ENCODE results near the gene GRM3.

The GRM3 gene

GRCh38 chr7:86784765-86785164, 141.1 kb downstream of the GRM3 start:
- no peak for DNase-seq (ENCODE audit: extremely low read depth in 1 of 2, low read depth in 1 of 2)

- DNase-seq (ENCODE audit: extremely low read depth in 1 of 2, low read depth in 1 of 2), result no peak
Measured at GRCh38 chr7:86785641-86786040, 141.9 kb downstream of the GRM3 start.

GRCh38 chr7:86786376-86786775, 142.7 kb downstream of the GRM3 start:
- DNase-seq (ENCODE audit: extremely low read depth in 1 of 2, low read depth in 1 of 2), result no peak

GRCh38 chr7:86788948-86789347, 145.2 kb downstream of the GRM3 start:
- DNase-seq (ENCODE audit: extremely low read depth in 1 of 2, low read depth in 1 of 2), result no peak

GRCh38 chr7:86790383-86790782, 146.7 kb downstream of the GRM3 start:
- DNase-seq (ENCODE audit: extremely low read depth in 1 of 2, low read depth in 1 of 2), result no peak

GRCh38 chr7:86792260-86792659, 148.6 kb downstream of the GRM3 start:
- DNase-seq (ENCODE audit: extremely low read depth in 1 of 2, low read depth in 1 of 2), result no peak

- no peak for DNase-seq (ENCODE audit: extremely low read depth in 1 of 2, low read depth in 1 of 2)
Measured at GRCh38 chr7:86793136-86793535, 149.4 kb downstream of the GRM3 start.

- no peak for DNase-seq (ENCODE audit: extremely low read depth in 1 of 2, low read depth in 1 of 2)
Measured at GRCh38 chr7:86814661-86815379, 171.1 kb downstream of the GRM3 start.

GRCh38 chr7:86815556-86815955, 171.8 kb downstream of the GRM3 start:
- no peak for DNase-seq (ENCODE audit: extremely low read depth in 1 of 2, low read depth in 1 of 2)

- no peak for DNase-seq (ENCODE audit: extremely low read depth in 1 of 2, low read depth in 1 of 2)
Measured at GRCh38 chr7:86818903-86819302, 175.2 kb downstream of the GRM3 start.

- no peak for DNase-seq (ENCODE audit: extremely low read depth in 1 of 2, low read depth in 1 of 2)
Measured at GRCh38 chr7:86823769-86824168, 180.1 kb downstream of the GRM3 start.

GRCh38 chr7:86825264-86825663, 181.6 kb downstream of the GRM3 start:
- DNase-seq (ENCODE audit: extremely low read depth in 1 of 2, low read depth in 1 of 2), result no peak

GRCh38 chr7:86826948-86827347, 183.2 kb downstream of the GRM3 start:
- DNase-seq (ENCODE audit: extremely low read depth in 1 of 2, low read depth in 1 of 2), result no peak

- no peak for DNase-seq (ENCODE audit: extremely low read depth in 1 of 2, low read depth in 1 of 2)
Measured at GRCh38 chr7:86833360-86833759, 189.7 kb downstream of the GRM3 start.

- no peak for DNase-seq (ENCODE audit: extremely low read depth in 1 of 2, low read depth in 1 of 2)
Measured at GRCh38 chr7:86837235-86837634, 193.5 kb downstream of the GRM3 start.

- DNase-seq (ENCODE audit: extremely low read depth in 1 of 2, low read depth in 1 of 2), result no peak
Measured at GRCh38 chr7:86844608-86845007, 200.9 kb downstream of the GRM3 start.

GRCh38 chr7:86846494-86847190, 202.9 kb downstream of the GRM3 start:
- no peak for DNase-seq (ENCODE audit: extremely low read depth in 1 of 2, low read depth in 1 of 2)

- DNase-seq (ENCODE audit: extremely low read depth in 1 of 2, low read depth in 1 of 2), result no peak
Measured at GRCh38 chr7:86848226-86848625, 204.5 kb downstream of the GRM3 start.

- no peak for DNase-seq (ENCODE audit: extremely low read depth in 1 of 2, low read depth in 1 of 2)
Measured at GRCh38 chr7:86851566-86851965, 207.9 kb downstream of the GRM3 start.

GRCh38 chr7:86863452-86863851, 219.7 kb downstream of the GRM3 start:
- DNase-seq (ENCODE audit: extremely low read depth in 1 of 2, low read depth in 1 of 2), result no peak

- DNase-seq (ENCODE audit: extremely low read depth in 1 of 2, low read depth in 1 of 2), result no peak
Measured at GRCh38 chr7:86867163-86867762, 223.6 kb downstream of the GRM3 start.

GRCh38 chr7:86876146-86876545, 232.4 kb downstream of the GRM3 start:
- no peak for DNase-seq (ENCODE audit: extremely low read depth in 1 of 2, low read depth in 1 of 2)

All from activated CD8-positive, alpha-beta memory T cell treated with anti-CD3 and anti-CD28 coated beads for 1 hour (primary cell).